Measurements from ENCODE around the gene PKP2. TPM values are rescaled to one million over a fixed set of nuclear protein-coding genes. Genes with fewer than 3 reads are reported as not detected.

PKP2 gene
- total RNA-seq, 1 experiment from 2014 or later: 18.2 TPM

- no peaks in the 10 kb centered on the region for H3K27me3 ChIP-seq (ENCODE audit: control insufficient read depth, insufficient read depth, low read length)
- DNase-seq: no peak
Observed at GRCh38 chr12:32754111-32754510, 142.5 kb downstream of the PKP2 start.

GRCh38 chr12:32753605-32754004, 143.0 kb downstream of the PKP2 start:
- Histone ChIP-seq H3K4me3 (ENCODE audit: insufficient read depth, low read depth, low read length) (no peak overlapping the region), H3K36me3 (replicated peaks; ENCODE audit: control insufficient read depth, insufficient read depth, low read length) (peaks cover 18% of the 10 kb centered on the region), H3K27me3 (ENCODE audit: control insufficient read depth, insufficient read depth, low read length) (no peaks in the 10 kb centered on the region)
- no peak for DNase-seq

More at GRCh38 chr12:32754111-32754510, 142.5 kb downstream of the PKP2 start:
- peaks cover 14% of the 10 kb centered on the region for H3K36me3 ChIP-seq (replicated peaks; ENCODE audit: control insufficient read depth, insufficient read depth, low read length)
- H3K4me3 ChIP-seq (ENCODE audit: insufficient read depth, low read depth, low read length): peak overlapping the region; percentile 98

- Histone ChIP-seq H3K27me3 (ENCODE audit: control insufficient read depth, insufficient read depth, low read length) (no peaks in the 10 kb centered on the region), H3K4me3 (ENCODE audit: insufficient read depth, low read depth, low read length) (no peak overlapping the region), H3K36me3 (replicated peaks; ENCODE audit: control insufficient read depth, insufficient read depth, low read length) (peaks cover 2% of the 10 kb centered on the region)
- no peak for DNase-seq
Observed at GRCh38 chr12:32743264-32743663, 153.3 kb downstream of the PKP2 start.

GRCh38 chr12:32742133-32742532, 154.4 kb downstream of the PKP2 start:
- peaks cover 2% of the 10 kb centered on the region for H3K36me3 ChIP-seq (replicated peaks; ENCODE audit: control insufficient read depth, insufficient read depth, low read length)
- DNase-seq: no peak
- no peak overlapping the region for H3K4me3 ChIP-seq (ENCODE audit: insufficient read depth, low read depth, low read length)
- no peaks in the 10 kb centered on the region for H3K27me3 ChIP-seq (ENCODE audit: control insufficient read depth, insufficient read depth, low read length)

Other genes starting within 250 kb of the PKP2 start
- 63.4 and 78.7 TPM in 2 replicates for gene DNM1L, start 217.5 kb downstream of the PKP2 start, total RNA-seq (2014; rRNA removed; shearing (Covaris generic))
- 72.7 and 85.8 TPM in 2 replicates for gene YARS2, start 140.9 kb downstream of the PKP2 start, total RNA-seq (2014; rRNA removed; shearing (Covaris generic))